Measurements from ENCODE around the gene APH1B.

The APH1B gene

GRCh38 chr15:63323798-63324563 lies 46.6 kb downstream of the APH1B start:
- no peaks in the 10 kb centered on the region for H3K36me3 Mint-ChIP-seq (ENCODE audit: low read depth)
- no peaks in the 10 kb centered on the region for H3K9me3 Mint-ChIP-seq
- peaks cover 3% of the 10 kb centered on the region for H3K27me3 Mint-ChIP-seq
- H3K27ac Mint-ChIP-seq: no peak overlapping the region
- peaks cover 5% of the 10 kb centered on the region for H3K4me1 Mint-ChIP-seq (ENCODE audit: low read depth)
- no peak overlapping the region for H3K4me3 Mint-ChIP-seq

- Mint-ChIP-seq H3K27me3 (peaks cover 3% of the 10 kb centered on the region), H3K9me3 (no peaks in the 10 kb centered on the region)
Measured at GRCh38 chr15:63324770-63325169, 47.4 kb downstream of the APH1B start.

GRCh38 chr15:63327648-63328421 lies 50.4 kb downstream of the APH1B start:
- Mint-ChIP-seq H3K36me3 (ENCODE audit: low read depth) (no peaks in the 10 kb centered on the region), H3K4me3 (no peak overlapping the region), H3K9me3 (no peaks in the 10 kb centered on the region), H3K27me3 (peaks cover 3% of the 10 kb centered on the region), H3K27ac (no peak overlapping the region), H3K4me1 (ENCODE audit: low read depth) (peaks cover 5% of the 10 kb centered on the region)

More at GRCh38 chr15:63324770-63325169, 47.4 kb downstream of the APH1B start:
- no peak overlapping the region for H3K4me3 Mint-ChIP-seq
- H3K27ac Mint-ChIP-seq: no peak overlapping the region
- no peaks in the 10 kb centered on the region for H3K36me3 Mint-ChIP-seq (ENCODE audit: low read depth)
- peaks cover 5% of the 10 kb centered on the region for H3K4me1 Mint-ChIP-seq (ENCODE audit: low read depth)

- H3K27ac Mint-ChIP-seq: no peak overlapping the region
- no peak overlapping the region for H3K4me3 Mint-ChIP-seq
Measured at GRCh38 chr15:63329567-63330350, 52.4 kb downstream of the APH1B start.

GRCh38 chr15:63330926-63331325 lies 53.5 kb downstream of the APH1B start:
- H3K27ac Mint-ChIP-seq: no peak overlapping the region
- H3K4me1 Mint-ChIP-seq (ENCODE audit: low read depth): no peaks in the 10 kb centered on the region
- no peaks in the 10 kb centered on the region for H3K9me3 Mint-ChIP-seq
- H3K36me3 Mint-ChIP-seq (ENCODE audit: low read depth): no peaks in the 10 kb centered on the region
- H3K4me3 Mint-ChIP-seq: no peak overlapping the region
- H3K27me3 Mint-ChIP-seq: peaks cover 3% of the 10 kb centered on the region

More at GRCh38 chr15:63329567-63330350, 52.4 kb downstream of the APH1B start:
- Mint-ChIP-seq H3K27me3 (peaks cover 3% of the 10 kb centered on the region), H3K9me3 (no peaks in the 10 kb centered on the region), H3K4me1 (ENCODE audit: low read depth) (no peaks in the 10 kb centered on the region), H3K36me3 (ENCODE audit: low read depth) (no peaks in the 10 kb centered on the region)

DNA sequence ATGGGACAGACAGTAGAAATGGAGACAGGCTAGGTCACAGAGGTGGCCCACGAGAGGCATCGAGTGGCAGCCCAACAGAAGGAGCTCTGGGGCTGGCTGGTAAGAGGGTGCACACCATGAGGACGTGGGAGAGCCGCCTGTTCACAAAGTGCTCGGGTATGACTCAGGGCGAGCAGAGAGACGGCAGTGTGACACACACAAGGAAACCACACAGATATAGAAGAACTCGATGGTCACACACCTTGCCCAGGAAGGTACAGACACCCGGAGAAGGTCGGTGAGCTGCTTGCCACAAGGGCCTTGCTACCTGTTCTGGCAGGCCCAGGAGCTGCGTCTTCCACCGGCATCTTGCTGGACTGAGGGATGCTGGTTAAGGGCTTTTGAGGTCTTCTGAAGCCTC lies 54.1 kb downstream of the APH1B start:
- H3K27me3 Mint-ChIP-seq: peaks cover 3% of the 10 kb centered on the region
- H3K36me3 Mint-ChIP-seq (ENCODE audit: low read depth): no peaks in the 10 kb centered on the region
- H3K9me3 Mint-ChIP-seq: no peaks in the 10 kb centered on the region
- H3K4me1 Mint-ChIP-seq (ENCODE audit: low read depth): no peaks in the 10 kb centered on the region
- no peak overlapping the region for H3K27ac Mint-ChIP-seq
- H3K4me3 Mint-ChIP-seq: no peak overlapping the region

- H3K27ac Mint-ChIP-seq: no peak overlapping the region
- peaks cover 2% of the 10 kb centered on the region for H3K27me3 Mint-ChIP-seq
- H3K4me1 Mint-ChIP-seq (ENCODE audit: low read depth): no peaks in the 10 kb centered on the region
- H3K36me3 Mint-ChIP-seq (ENCODE audit: low read depth): no peaks in the 10 kb centered on the region
- H3K4me3 Mint-ChIP-seq: no peak overlapping the region
- no peaks in the 10 kb centered on the region for H3K9me3 Mint-ChIP-seq
Measured at GRCh38 chr15:63332367-63333124, 55.1 kb downstream of the APH1B start.

DNA sequence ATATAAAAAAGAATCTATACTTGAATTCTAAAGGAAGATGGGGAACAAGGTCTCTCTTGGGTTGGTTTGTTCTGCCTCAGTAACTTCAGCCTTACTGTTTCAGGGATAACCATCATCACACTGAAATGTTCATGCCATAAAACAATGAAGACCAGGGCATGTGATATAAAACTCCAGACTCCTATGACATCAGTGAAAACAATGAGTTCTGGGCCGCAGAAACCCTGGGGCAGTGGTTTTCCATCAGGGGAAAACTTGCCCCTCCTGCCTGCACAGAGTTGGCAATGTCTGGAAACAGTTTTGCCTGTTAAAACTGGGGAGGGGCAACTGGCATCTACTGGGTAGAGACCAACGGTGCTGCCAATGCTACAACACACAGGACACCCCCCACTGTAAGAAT lies 57.4 kb downstream of the APH1B start:
- no peaks in the 10 kb centered on the region for H3K4me1 Mint-ChIP-seq (ENCODE audit: low read depth)
- no peak overlapping the region for H3K4me3 Mint-ChIP-seq
- H3K9me3 Mint-ChIP-seq: no peaks in the 10 kb centered on the region
- no peaks in the 10 kb centered on the region for H3K36me3 Mint-ChIP-seq (ENCODE audit: low read depth)
- H3K27me3 Mint-ChIP-seq: no peaks in the 10 kb centered on the region
- H3K27ac Mint-ChIP-seq: no peak overlapping the region

DNA sequence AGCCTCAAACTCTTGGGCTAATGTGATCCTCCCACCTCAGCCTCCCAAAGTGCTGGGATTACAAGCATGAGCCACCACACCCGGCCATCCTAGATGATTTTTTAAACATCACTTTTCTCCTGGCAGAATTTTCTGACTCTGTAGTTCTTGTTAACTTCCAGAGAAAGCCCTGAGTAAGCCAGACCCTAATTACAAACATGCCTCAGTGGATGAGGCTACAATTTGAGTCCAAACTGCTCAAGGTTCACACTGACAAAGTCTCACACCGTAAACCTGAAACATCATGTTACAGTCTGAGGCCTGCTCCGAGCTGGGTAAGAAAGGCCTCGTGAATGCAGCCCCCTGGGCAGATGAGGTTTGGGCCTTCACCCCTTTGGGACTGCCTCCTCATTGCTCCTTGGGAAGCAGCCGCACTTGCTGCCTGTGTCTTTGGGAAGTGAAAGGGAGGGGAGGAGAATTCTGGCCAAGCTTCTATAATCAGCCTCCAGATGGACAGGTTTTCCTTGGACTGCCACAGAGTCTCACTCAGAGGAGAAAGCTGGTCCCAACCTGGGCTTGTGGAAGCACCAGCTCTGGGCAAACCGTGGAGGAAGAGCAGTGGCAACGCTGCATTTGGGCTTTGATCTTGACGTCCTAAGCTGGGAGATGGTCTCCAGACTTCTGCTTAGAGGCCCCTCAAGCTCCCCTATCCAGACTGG lies 58.3 kb downstream of the APH1B start:
- H3K27ac Mint-ChIP-seq: no peak overlapping the region
- H3K9me3 Mint-ChIP-seq: no peaks in the 10 kb centered on the region
- no peaks in the 10 kb centered on the region for H3K36me3 Mint-ChIP-seq (ENCODE audit: low read depth)
- H3K27me3 Mint-ChIP-seq: no peaks in the 10 kb centered on the region
- no peaks in the 10 kb centered on the region for H3K4me1 Mint-ChIP-seq (ENCODE audit: low read depth)
- no peak overlapping the region for H3K4me3 Mint-ChIP-seq

- Mint-ChIP-seq H3K27me3 (no peaks in the 10 kb centered on the region), H3K27ac (no peak overlapping the region), H3K4me3 (no peak overlapping the region), H3K36me3 (ENCODE audit: low read depth) (no peaks in the 10 kb centered on the region), H3K9me3 (no peaks in the 10 kb centered on the region), H3K4me1 (ENCODE audit: low read depth) (no peaks in the 10 kb centered on the region)
Measured at GRCh38 chr15:63337046-63337445, 59.6 kb downstream of the APH1B start.

DNA sequence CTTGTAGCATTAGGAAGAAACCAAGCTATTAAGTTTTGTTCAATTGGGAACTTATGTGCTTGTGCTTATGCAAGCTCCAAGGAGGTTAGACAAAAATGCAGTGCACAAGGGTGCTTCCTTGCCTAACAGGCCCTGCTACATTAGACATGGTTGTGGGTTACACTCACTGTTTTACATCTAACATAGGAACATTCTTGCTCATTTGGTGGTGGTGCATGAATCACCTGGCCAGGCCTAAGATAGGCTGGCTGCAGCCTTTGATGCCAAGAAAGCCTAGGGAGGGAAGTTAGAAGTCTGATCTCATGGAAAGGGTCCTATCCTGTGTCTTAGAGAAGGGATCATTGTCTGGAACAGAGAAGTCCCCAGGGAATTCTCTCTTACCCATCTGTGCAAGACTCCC lies 60.8 kb downstream of the APH1B start:
- Mint-ChIP-seq H3K4me1 (ENCODE audit: low read depth) (peaks cover 3% of the 10 kb centered on the region), H3K9me3 (no peaks in the 10 kb centered on the region), H3K27ac (no peak overlapping the region), H3K27me3 (no peaks in the 10 kb centered on the region), H3K4me3 (no peak overlapping the region), H3K36me3 (ENCODE audit: low read depth) (no peaks in the 10 kb centered on the region)

DNA sequence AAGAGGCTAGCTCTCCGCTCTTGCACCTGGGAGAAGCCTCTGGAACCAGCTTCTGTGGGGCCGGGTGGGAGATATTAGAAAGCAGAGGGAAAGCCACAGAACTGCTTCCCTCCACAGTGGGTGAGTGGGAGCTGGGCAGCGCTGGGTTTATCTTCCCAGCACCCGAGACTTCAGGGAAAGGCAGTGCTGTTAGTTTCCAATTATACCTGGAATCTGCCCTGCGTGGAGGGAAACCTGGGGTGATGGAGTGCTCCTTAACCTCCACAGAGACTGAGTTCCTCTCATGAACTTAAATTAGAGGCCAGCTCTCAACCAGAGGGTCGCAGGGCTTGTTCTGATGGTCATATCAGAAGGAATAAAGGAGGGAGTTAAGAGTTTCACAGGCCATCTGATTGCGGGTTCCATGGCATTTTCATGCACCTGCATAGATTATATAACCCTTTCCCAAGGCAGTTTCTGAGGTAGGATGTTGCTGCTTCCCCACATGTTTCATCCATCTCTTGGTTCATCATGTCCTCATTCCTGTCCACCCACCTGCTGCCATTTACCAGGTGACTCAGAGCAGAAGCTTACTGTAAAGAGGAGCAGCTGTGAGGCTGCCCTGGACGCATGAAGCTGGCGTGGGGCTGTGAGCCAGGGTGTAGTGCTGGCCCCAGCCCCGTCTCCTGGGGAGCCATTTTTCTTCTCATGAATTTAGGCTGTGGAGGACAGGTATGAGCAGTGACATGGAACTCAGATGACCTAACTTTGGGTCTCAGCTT lies 61.8 kb downstream of the APH1B start:
- Mint-ChIP-seq H3K27ac (no peak overlapping the region), H3K4me3 (no peak overlapping the region), H3K4me1 (ENCODE audit: low read depth) (peaks cover 8% of the 10 kb centered on the region), H3K9me3 (no peaks in the 10 kb centered on the region), H3K27me3 (no peaks in the 10 kb centered on the region), H3K36me3 (ENCODE audit: low read depth) (no peaks in the 10 kb centered on the region)

DNA sequence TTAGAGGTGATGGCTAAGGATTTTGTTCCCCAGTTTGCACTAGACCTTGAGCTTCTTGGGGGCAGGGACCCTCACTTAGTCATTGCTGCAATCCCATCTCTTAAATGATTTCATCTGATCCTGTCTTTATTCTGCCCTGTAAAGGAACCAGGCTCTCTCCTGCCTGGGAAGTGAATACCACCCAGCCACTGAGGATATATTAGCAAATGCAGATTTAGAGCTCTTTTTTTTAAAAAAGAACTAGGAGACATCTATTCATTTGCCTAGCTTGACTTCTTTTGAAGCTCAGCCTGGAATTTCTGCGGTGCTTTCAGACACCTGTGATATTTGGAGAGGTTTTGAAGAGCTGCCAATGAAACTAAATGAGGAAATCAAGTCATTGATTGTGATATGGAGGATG lies 62.4 kb downstream of the APH1B start:
- no peaks in the 10 kb centered on the region for H3K36me3 Mint-ChIP-seq (ENCODE audit: low read depth)
- H3K27me3 Mint-ChIP-seq: no peaks in the 10 kb centered on the region
- H3K4me3 Mint-ChIP-seq: no peak overlapping the region
- no peak overlapping the region for H3K27ac Mint-ChIP-seq
- no peaks in the 10 kb centered on the region for H3K9me3 Mint-ChIP-seq
- peaks cover 8% of the 10 kb centered on the region for H3K4me1 Mint-ChIP-seq (ENCODE audit: low read depth)

Measured in stimulated activated naive CD8-positive, alpha-beta T cell treated with anti-CD3 and anti-CD28 coated beads, Interleukin-15, Interleukin-2, amounts not matched to agents 100 ng/mL and 50 ng/mL, for 24 hours (primary cell).